ENCODE measurements around the gene PBXIP1. TPM values are rescaled to one million over a fixed set of nuclear protein-coding genes. Genes with fewer than 3 reads are reported as not detected.
"Not testable (repeated sequence)": the region's sequence is repeated elsewhere in the genome, so short reads cannot be mapped to it uniquely, and the experiment has no call there.

Gene PBXIP1
- total RNA-seq, 1 donor from 2014 or later: 49.1 TPM

GRCh38 chr1:154913273-154913672, 42.6 kb downstream of the PBXIP1 start:
- no peak for DNase-seq (ENCODE audit: low spot score)
- intact Hi-C loops (cut with DNase I): no loop called here

GRCh38 chr1:154912755-154913154, 43.1 kb downstream of the PBXIP1 start:
- intact Hi-C loops (cut with DNase I): no loop called here
- no peak for DNase-seq (ENCODE audit: low spot score)

GRCh38 chr1:154911691-154912550, 44.0 kb downstream of the PBXIP1 start:
- intact Hi-C loops (cut with DNase I): no loop called here
- peak; percentile 54 for DNase-seq (ENCODE audit: low spot score)

DNA sequence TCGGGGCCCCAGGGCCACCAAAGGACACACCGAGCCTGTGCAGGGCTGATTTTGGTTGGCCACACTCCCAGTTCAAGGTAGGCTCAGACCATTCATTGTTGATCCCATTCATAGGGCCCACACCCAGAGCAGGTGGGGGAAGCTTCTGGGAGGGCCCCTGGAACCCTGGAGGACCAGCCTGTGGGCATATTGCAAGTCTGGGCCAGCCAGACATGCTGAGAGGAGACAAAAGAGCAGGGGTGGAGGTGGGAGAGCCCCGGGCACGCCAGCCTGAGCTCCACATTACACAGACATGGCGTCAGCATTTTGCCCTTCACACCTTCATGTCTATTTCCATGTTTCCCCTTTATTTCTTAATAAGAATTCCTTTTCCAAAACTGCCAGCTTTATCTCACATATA, 45.0 kb downstream of the PBXIP1 start:
- peak; percentile 29 for DNase-seq (ENCODE audit: low spot score)
- intact Hi-C loops (cut with DNase I): no loop called here

DNA sequence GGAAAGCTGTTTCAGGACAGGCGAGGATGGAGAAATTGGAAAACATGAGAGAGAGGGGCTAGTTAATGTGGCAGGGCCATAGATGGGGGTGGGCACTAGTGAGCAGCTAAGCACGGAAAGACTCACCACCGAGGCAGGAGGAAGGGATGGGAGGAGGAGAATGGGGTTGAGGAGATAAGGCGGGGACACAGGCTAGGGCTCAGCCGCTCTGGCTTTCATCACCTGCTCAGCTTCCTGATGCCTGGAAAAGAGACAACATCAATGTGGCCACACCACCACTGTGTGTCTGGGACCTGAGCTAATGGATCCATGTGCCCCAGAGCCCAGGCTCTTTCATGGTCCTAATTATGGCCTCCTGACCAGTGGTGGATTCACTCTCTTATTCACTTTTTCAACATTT, 47.0 kb downstream of the PBXIP1 start:
- intact Hi-C loops (cut with DNase I): no loop called here
- DNase-seq (ENCODE audit: low spot score): no peak

DNA sequence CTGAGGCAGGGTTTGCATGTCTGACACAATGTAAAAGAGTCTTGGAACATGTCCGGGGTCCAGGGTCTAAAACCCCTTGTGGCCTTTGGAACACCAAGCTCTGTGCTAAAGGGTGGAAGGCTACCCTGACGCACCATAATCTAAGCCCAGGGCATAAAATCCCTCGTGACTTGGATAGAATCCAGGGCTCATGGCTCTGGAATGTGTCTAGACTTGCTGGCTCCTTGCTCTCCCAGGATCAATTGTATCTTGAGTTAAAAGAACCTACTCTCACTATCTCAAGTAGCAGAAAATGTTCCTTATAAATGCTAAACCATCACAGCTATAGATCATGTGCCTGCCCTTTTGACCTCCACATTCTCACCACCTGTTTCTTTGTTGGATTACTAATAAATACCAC, 47.8 kb downstream of the PBXIP1 start:
- intact Hi-C loops (cut with DNase I); DNase-seq (ENCODE audit: low spot score): not testable (repeated sequence)

DNA sequence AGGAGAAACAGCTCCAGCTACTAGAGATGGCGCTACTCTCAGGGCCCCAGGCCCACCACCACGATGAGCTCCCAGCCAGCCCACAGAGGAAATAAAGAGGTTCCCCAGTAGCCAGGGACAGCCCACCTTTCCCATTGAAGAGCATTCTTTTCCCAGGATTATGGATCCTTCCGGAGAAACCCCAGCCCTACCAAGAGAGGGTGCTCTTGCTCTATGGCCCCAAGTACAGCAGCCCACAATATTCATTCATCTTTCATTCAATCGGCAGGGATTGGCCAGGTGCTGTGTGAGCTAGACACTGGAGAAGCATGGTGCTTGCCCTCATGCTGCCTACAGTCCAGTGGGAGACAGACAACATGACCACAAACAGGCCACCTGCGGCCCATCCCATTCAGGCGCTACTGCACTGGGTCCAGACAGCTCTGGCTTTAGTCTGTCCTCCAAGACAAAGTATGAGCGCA, 49.2 kb downstream of the PBXIP1 start:
- peak; percentile 57 for DNase-seq (ENCODE audit: low spot score)
- intact Hi-C loops (cut with DNase I): no loop called here

GRCh38 chr1:154902938-154903566, 52.8 kb downstream of the PBXIP1 start:
- intact Hi-C loops (cut with DNase I): no loop called here
- DNase-seq (ENCODE audit: low spot score): no peak

DNA sequence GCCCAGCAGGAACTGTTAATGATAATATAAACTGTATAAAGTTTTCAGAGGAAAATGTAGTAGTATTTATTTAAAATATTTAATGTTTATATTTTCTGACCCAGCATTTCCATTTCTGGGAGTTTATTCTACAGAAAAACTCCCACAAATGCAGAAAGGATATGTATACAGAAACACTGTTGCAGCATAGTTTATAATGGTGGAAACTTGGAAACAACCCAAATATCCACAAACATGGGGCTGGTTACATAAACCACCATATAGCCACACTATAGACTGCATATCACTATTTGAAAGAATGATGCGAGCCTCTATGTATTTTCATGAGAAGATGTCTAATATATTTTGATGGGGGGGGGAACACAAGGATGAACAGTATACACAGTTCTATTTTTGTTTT, 54.3 kb downstream of the PBXIP1 start:
- no peak for DNase-seq (ENCODE audit: low spot score)
- intact Hi-C loops (cut with DNase I): no loop called here

DNA sequence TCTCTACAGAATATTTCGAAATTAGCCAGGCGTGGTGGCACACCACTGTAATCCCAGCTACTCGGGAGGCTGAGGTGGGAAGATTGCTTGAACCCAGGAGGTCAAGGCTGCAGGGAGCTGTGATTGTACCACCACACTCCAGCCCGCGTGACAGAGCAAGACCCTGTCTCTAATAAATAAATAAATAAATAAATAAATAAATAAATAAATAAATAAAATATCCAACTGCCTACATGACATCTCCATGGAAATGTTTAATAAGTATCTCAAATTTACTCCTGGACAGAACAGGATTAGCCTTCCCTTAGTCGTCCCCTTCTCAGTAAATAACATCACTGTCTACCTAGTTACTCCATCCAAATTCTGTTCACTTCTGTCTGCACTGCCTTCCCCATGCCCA, 56.9 kb downstream of the PBXIP1 start:
- DNase-seq (ENCODE audit: low spot score): no peak
- intact Hi-C loops (cut with DNase I): no loop called here

- DNase-seq (ENCODE audit: low spot score): peak; percentile 62
- intact Hi-C loops (cut with DNase I): no loop called here
These were observed 59.1 kb downstream of the PBXIP1 start for GRCh38 chr1:154896771-154897286.

GRCh38 chr1:154895798-154896197, 60.1 kb downstream of the PBXIP1 start:
- DNase-seq (ENCODE audit: low spot score): peak; percentile 46
- intact Hi-C loops (cut with DNase I): no loop called here

Small RNA genes within 50 kb of the gene (microRNA-seq; reads per million reads assigned to microRNA genes)
- not detected for gene MIR4258

Other genes with a start within 250 kb of the PBXIP1 start
- 2.8 TPM for gene KCNN3, start 85.8 kb downstream of the PBXIP1 start, total RNA-seq
- gene PMVK, start 19.4 kb downstream of the PBXIP1 start, total RNA-seq: 30.9 TPM
- 16.9 TPM for gene PYGO2, start 5.7 kb upstream of the PBXIP1 start, total RNA-seq
- gene SHC1, start 14.6 kb upstream of the PBXIP1 start, total RNA-seq: 70.5 TPM
- 16.0 TPM for gene CKS1B, start 18.6 kb upstream of the PBXIP1 start, total RNA-seq
- 22.2 TPM for gene FLAD1, start 27.2 kb upstream of the PBXIP1 start, total RNA-seq
- not detected for gene LENEP, start 37.5 kb upstream of the PBXIP1 start, total RNA-seq
- 41.9 TPM for gene ZBTB7B, start 46.7 kb upstream of the PBXIP1 start, total RNA-seq
- 0.51 TPM for gene DCST2, start 77.7 kb upstream of the PBXIP1 start, total RNA-seq
- not detected for gene DCST1, start 77.7 kb upstream of the PBXIP1 start, total RNA-seq
- gene ADAM15, start 95.2 kb upstream of the PBXIP1 start, total RNA-seq: 69.9 TPM
- gene EFNA4, start 107.6 kb upstream of the PBXIP1 start, total RNA-seq: 1.9 TPM
- 1.2 TPM for gene EFNA3, start 122.7 kb upstream of the PBXIP1 start, total RNA-seq
- gene EFNA1, start 171.8 kb upstream of the PBXIP1 start, total RNA-seq: 30.2 TPM
- 11.2 TPM for gene SLC50A1, start 179.8 kb upstream of the PBXIP1 start, total RNA-seq
- 56.3 TPM for gene DPM3, start 184.4 kb upstream of the PBXIP1 start, total RNA-seq
- gene KRTCAP2, start 217.2 kb upstream of the PBXIP1 start, total RNA-seq: 112 TPM
- gene TRIM46, start 217.8 kb upstream of the PBXIP1 start, total RNA-seq: not detected

Measured in cardiac septum (tissue), 1 donor.